MCF 10A (cell line): ENCODE results near the gene MOCS2. TPM values are rescaled to one million over a fixed set of nuclear protein-coding genes. Genes with fewer than 3 reads are reported as not detected.

Experiments used
- BruUV-seq: library from RNA; stranded (reverse); fragments of 400-500 nt; replicated peaks from 2 replicates; lab custom pipeline; 2021; lab: Mats Ljungman, UMichigan
- CTCF ChIA-PET: fragments of 300-600 bp; sonication (Branson Sonifier 250); formaldehyde crosslinking; extraction: SDS; loops from one replicate; lab custom pipeline; 2021; ENCODE audit warnings: antibody characterized with exemption, inconsistent platforms; lab: Yijun Ruan, JAX
- POLR2A ChIA-PET: fragments of 300-600, 350-650 bp; sonication (Branson Sonifier 250); formaldehyde crosslinking; extraction: SDS; loops from one replicate; lab custom pipeline; 2020; ENCODE audit warnings: antibody characterized with exemption, inconsistent platforms; lab: Yijun Ruan, JAX
- DNase-seq: peaks from one replicate; pipeline ENCODE4 v3.0.0-alpha.2; 2018; ENCODE audit not compliant: unreplicated experiment
- H3K27ac Mint-ChIP-seq: one replicate; pipeline ENCODE4 v1.8.0; 2022; ENCODE audit warnings: mild to moderate bottlenecking, low read depth, mixed read lengths; ENCODE audit not compliant: unreplicated experiment
- H3K27me3 Mint-ChIP-seq: one replicate; pipeline ENCODE4 v1.8.0; 2022; ENCODE audit warnings: mixed read lengths; ENCODE audit not compliant: insufficient read depth, unreplicated experiment
- H3K36me3 Mint-ChIP-seq: one replicate; pipeline ENCODE4 v1.8.0; 2022; ENCODE audit warnings: mild to moderate bottlenecking, moderate library complexity, mixed read lengths; ENCODE audit not compliant: insufficient read depth, unreplicated experiment
- H3K4me1 Mint-ChIP-seq: one replicate; pipeline ENCODE4 v1.8.0; 2022; ENCODE audit warnings: mixed read lengths; ENCODE audit not compliant: insufficient read depth, unreplicated experiment
- H3K4me3 Mint-ChIP-seq: one replicate; pipeline ENCODE4 v1.8.0; 2022; ENCODE audit warnings: mild to moderate bottlenecking, moderate library complexity, mixed read lengths; ENCODE audit not compliant: unreplicated experiment
- H3K9me3 Mint-ChIP-seq: one replicate; pipeline ENCODE4 v1.8.0; 2022; ENCODE audit warnings: mixed read lengths; ENCODE audit not compliant: unreplicated experiment
- CTCF ChIP-seq: fragments of 200-600 bp; IDR thresholded peaks from one replicate; pipeline ENCODE4 v1.8.0; 2022; ENCODE audit warnings: antibody characterized with exemption, mild to moderate bottlenecking; ENCODE audit not compliant: unreplicated experiment
- intact Hi-C: fragments of 100-400 bp; cut with micrococcal nuclease; formaldehyde crosslinking; loops from 2 replicates; pipeline ENCODE4 v1.14.1; 2022
- total RNA-seq: library from RNA; stranded (reverse); gene quantifications from 2 replicates; pipeline ENCODE4 v1.2.3, GENCODE V29; 2022

The MOCS2 gene
- total RNA-seq, 1 experiment from 2014 or later: 43.0 TPM

DNA sequence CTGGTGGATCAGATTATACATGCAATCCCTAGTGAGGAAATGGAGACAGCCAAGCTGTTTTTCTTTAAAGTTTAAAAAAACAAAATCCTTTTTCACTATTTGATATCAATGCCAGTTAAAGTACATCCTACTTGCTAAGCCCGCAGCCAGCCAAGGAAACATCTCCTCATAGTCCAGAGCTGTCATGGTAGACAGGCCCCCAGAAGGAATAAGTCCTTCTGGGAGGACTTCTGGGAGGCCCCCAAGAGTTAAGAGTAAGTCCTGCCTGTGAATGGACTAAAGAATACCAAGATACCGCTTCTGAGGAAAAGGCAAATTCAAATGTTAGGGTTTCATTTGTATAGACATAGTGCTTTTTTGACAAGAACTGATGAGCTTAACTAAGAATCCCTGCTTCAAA, 38.3 kb downstream of the MOCS2 start:
- peaks cover 30% of the 10 kb centered on the region for H3K36me3 Mint-ChIP-seq
- POLR2A ChIA-PET: interaction anchor here (0.9 kb wide), 1 partner anchor 82 kb away, joined by 4 read pairs; the partner anchor contains the start of gene ITGA2
- no peak overlapping the region for H3K27ac Mint-ChIP-seq
- no peaks in the 10 kb centered on the region for H3K27me3 Mint-ChIP-seq
- TF ChIP-seq CTCF: no peak
- CTCF ChIA-PET: interaction anchor here (0.7 to 9.0 kb wide), 2 partner anchors 122 to 1865 kb away, joined by 3 to 39 read pairs; no protein-coding TSS in a partner anchor
- DNase-seq: no peak
- BruUV-seq: no TSS peak
- peaks cover 7% of the 10 kb centered on the region for H3K4me1 Mint-ChIP-seq
- H3K4me3 Mint-ChIP-seq: no peak overlapping the region
- H3K9me3 Mint-ChIP-seq: no peaks in the 10 kb centered on the region
- intact Hi-C loops: no loop called here

DNA sequence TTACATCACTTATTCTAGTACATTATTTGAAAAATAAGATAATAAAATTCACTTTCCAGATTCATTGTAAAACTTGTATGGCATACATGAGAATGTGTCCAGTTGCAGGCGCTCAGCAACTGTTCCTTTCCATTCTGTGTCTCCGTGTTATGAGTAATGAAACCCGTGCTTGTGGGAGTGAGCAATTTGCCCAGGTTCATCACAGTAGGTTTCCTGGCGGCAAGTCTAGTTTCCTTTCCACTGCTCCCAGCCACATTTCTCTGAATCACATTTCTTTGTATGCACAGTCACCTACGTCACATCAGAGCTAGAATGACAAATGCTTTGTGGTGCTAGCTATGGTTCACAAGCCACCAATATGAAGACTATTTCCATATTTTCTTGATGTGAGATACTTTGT, 39.9 kb downstream of the MOCS2 start:
- Mint-ChIP-seq H3K9me3 (no peaks in the 10 kb centered on the region), H3K4me3 (no peak overlapping the region), H3K36me3 (peaks cover 25% of the 10 kb centered on the region), H3K27me3 (no peaks in the 10 kb centered on the region), H3K27ac (no peak overlapping the region), H3K4me1 (peaks cover 7% of the 10 kb centered on the region)
- peak; percentile 71 for DNase-seq
- POLR2A ChIA-PET: interaction anchor here (2.3 kb wide), 1 partner anchor 79 kb away, joined by 11 read pairs; the partner anchor contains the start of gene ITGA2
- CTCF ChIA-PET: interaction anchor here (0.5 to 9.0 kb wide), 4 partner anchors 7 to 121 kb away, joined by 3 to 39 read pairs (median 4); no protein-coding TSS in a partner anchor
- no peak for TF ChIP-seq CTCF
- BruUV-seq: no TSS peak
- intact Hi-C loops: loop anchor here (5.0 kb wide), 1 partner anchor 77 kb away; no protein-coding TSS in a partner anchor

DNA sequence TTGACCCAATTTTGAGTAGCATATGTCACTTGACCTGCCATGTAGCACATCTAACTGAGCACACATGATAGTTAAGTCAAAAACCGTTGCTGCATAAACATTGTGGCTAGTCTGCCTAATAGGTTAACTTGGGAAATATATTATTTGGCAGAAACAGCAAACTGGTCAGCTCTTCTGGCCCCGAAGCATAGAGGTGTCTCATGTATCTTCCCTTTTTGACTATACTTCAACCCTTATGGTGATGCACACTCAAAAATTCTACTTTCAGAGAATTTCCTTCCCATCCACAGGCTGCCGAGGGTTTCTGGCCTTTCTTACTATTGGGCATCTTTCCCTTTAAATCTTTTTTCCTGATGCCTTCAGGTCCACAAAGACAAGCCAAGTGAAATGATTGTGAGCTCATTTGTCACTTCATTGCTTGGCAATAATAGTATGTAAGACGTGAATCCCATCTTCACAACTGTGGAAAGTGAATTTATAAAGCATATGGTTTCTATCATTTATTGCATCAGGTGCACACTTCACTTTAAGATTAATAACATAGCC, 41.2 kb downstream of the MOCS2 start:
- Mint-ChIP-seq H3K9me3 (no peaks in the 10 kb centered on the region), H3K36me3 (peaks cover 13% of the 10 kb centered on the region), H3K4me1 (peaks cover 7% of the 10 kb centered on the region), H3K27ac (no peak overlapping the region), H3K27me3 (no peaks in the 10 kb centered on the region), H3K4me3 (no peak overlapping the region)
- CTCF ChIA-PET: interaction anchor here (0.7 to 9.0 kb wide), 3 partner anchors 31 to 180 kb away, joined by 3 to 39 read pairs (median 4); no protein-coding TSS in a partner anchor
- TF ChIP-seq CTCF: no peak
- POLR2A ChIA-PET: interaction anchor here (0.8 to 2.3 kb wide), 3 partner anchors 13 to 78 kb away, joined by 3 to 11 read pairs (median 6); partner anchors contain the start of gene ITGA2
- intact Hi-C loops: loop anchor here (5.0 kb wide), 1 partner anchor 76 kb away; no protein-coding TSS in a partner anchor
- DNase-seq: no peak
- no TSS peak for BruUV-seq

DNA sequence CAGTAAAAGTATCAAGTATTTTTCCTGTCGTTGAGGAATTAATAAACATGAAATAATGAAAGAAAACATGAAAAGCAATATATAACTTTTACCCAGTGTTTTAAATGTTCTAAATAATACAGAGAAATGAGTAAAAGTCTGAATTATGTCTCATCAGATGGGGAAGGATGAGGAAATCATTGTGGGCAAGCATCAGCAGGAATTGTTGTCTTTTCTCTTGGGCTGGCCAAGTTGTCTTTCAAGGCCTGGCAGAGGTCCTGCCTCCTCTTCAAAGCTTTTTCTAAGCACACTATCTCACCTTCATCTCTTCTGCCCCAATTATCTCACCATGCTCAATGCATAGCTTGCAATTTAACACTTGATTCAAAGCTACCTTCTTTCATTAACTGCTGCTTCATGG, 41.9 kb downstream of the MOCS2 start:
- H3K9me3 Mint-ChIP-seq: no peaks in the 10 kb centered on the region
- peaks cover 6% of the 10 kb centered on the region for H3K36me3 Mint-ChIP-seq
- ChIA-PET POLR2A (interaction anchor here (1.3 kb wide), 1 partner anchor 14 kb away, joined by 6 read pairs; no protein-coding TSS in a partner anchor), CTCF (interaction anchor here (9.0 kb wide), 1 partner anchor 119 kb away, joined by 39 read pairs; no protein-coding TSS in a partner anchor)
- no peak overlapping the region for H3K27ac Mint-ChIP-seq
- peak; percentile 30 for DNase-seq
- no peak for TF ChIP-seq CTCF
- no peaks in the 10 kb centered on the region for H3K27me3 Mint-ChIP-seq
- BruUV-seq: no TSS peak
- intact Hi-C loops: loop anchor here (5.0 kb wide), 1 partner anchor 75 kb away; no protein-coding TSS in a partner anchor
- H3K4me1 Mint-ChIP-seq: peaks cover 7% of the 10 kb centered on the region
- no peak overlapping the region for H3K4me3 Mint-ChIP-seq
